ENCODE measurements around the gene PICALM. TPM values are rescaled to one million over a fixed set of nuclear protein-coding genes. Genes with fewer than 3 reads are reported as not detected.

PICALM gene
- total and polyA plus RNA-seq, 9 of the 15 experiments (the other 6 are each of a cell fraction or from before 2014, with no cell fraction given) = 41.3 to 990 (median 309) TPM

- TF ChIP-seq TSHZ1 (CRISPR knock-in tag; IDR thresholded peaks at IDR 0.05) (no peak), SRSF1 (IDR thresholded peaks at IDR 0.05; ENCODE audit: low read depth, low read length) (no peak), E4F1 (CRISPR knock-in tag; IDR thresholded peaks at IDR 0.05; ENCODE audit: borderline replicate concordance) (no peak), HINFP (tag; conservative IDR thresholded peaks at IDR 0.05; ENCODE audit: low read depth) (no peak), ZNF316 (IDR thresholded peaks at IDR 0.05) (no peak), ETV1 (tag; conservative IDR thresholded peaks at IDR 0.05; ENCODE audit: low read depth) (no peak), MBD2 (IDR thresholded peaks at IDR 0.05; ENCODE audit: borderline replicate concordance, low read depth) (no peak), LARP7 (IDR thresholded peaks at IDR 0.05) (no peak), HNRNPH1 (optimal IDR thresholded peaks at IDR 0.05; ENCODE audit: low read depth, low read length) (no peak), ZNF584 (CRISPR knock-in tag; IDR thresholded peaks at IDR 0.05; ENCODE audit: low read depth) (no peak), HNRNPL (IDR thresholded peaks at IDR 0.05; ENCODE audit: low read depth, low read length) (no peak), CTCF (IDR thresholded peaks at IDR 0.05 in 2 of 3, conservative IDR thresholded peaks at IDR 0.05 in 1 of 3; ENCODE audit: insufficient read depth in 2 of 3, low read depth in 1 of 3, low read length in 3 of 3) (no peak), MITF (IDR thresholded peaks at IDR 0.05) (no peak)
Measured at GRCh38 chr11:86108890-86109638, 40.2 kb upstream of the PICALM start (continued).

All from K562 (cell line).